Testis (tissue), 3 donors: Measurements from ENCODE around the gene RIMBP2. TPM values are rescaled to one million over a fixed set of nuclear protein-coding genes. Genes with fewer than 3 reads are reported as not detected.

Experiments
- DNase-seq: peaks from one replicate; pipeline ENCODE4 v3.0.0-alpha.2; 2019
- H3K27ac ChIP-seq, 2 donors: fragments of 200-600 bp; sonication (generic); one replicate each; pipeline ENCODE4 v1.5.1; 2019
- H3K27me3 ChIP-seq: fragments of 200-600 bp; sonication (generic); one replicate; pipeline ENCODE4 v1.5.1; 2019
- H3K36me3 ChIP-seq: fragments of 200-600 bp; sonication (generic); one replicate; pipeline ENCODE4 v1.5.1; 2017; ENCODE audit warnings: low read depth; ENCODE audit errors: missing control alignments
- H3K4me1 ChIP-seq: fragments of 200-600 bp; sonication (generic); one replicate; pipeline ENCODE4 v1.5.1; 2019
- H3K4me3 ChIP-seq, 2 donors: fragments of 200-600 bp; sonication (generic); one replicate each; pipeline ENCODE4 v1.5.1; 2017 to 2019
- H3K9me3 ChIP-seq: fragments of 200-600 bp; sonication (generic); one replicate; pipeline ENCODE4 v1.5.1; 2017
- CTCF ChIP-seq, 3 experiments: fragments of 450-650 bp in 2 of 3; fragments of 200-600 bp in 1 of 3; sonication (generic) in 1 of 3; IDR thresholded peaks; one replicate each; pipeline ENCODE4 v1.5.1; 2016 to 2019; ENCODE audit warnings: antibody characterized with exemption in 3 of 3, mild to moderate bottlenecking in 2 of 3, moderate library complexity in 1 of 3
- POLR2A ChIP-seq: fragments of 450-650 bp; IDR thresholded peaks from one replicate; pipeline ENCODE4 v1.6.1; 2017; ENCODE audit warnings: antibody characterized with exemption, mild to moderate bottlenecking, moderate library complexity
- WGBS, 2 donors: methylation state at CpG; one replicate each; pipeline ENCODE4 v1.1.5; 2018; 5-methylcytosine and 5-hydroxymethylcytosine counted together
- intact Hi-C: fragments of 100-400 bp; cut with DNase I; formaldehyde crosslinking; loops from one replicate; pipeline ENCODE4 v1.15.1; 2023; ENCODE audit warnings: low total_unique reads
- polyA plus RNA-seq: library from polyadenylated mRNA; stranded (reverse); fragments of 350-450 nt; fragmentation: Illumina TruSeq; extraction: RNeasy Lipid Tissue Mini Kit (QIAGEN cat#74804); gene quantifications from one replicate; pipeline ENCODE4 v1.2.3, GENCODE V29; 2014; ENCODE audit warnings: low read depth, low replicate concordance; ENCODE audit not compliant: insufficient read depth
- total RNA-seq, 2 donors: library from RNA; depleted of rRNA; stranded (reverse); fragments of >200 nt; gene quantifications; one replicate each; pipeline ENCODE4 v1.2.3, GENCODE V29; 2016

The RIMBP2 gene
- total and polyA plus RNA-seq, 3 donors from 2014 or later: 8.0 to 10.0 (median 8.7) TPM

- 91 to 94% methylated on average over 16 of the region's 16 CpGs for WGBS, 2 donors
- Histone ChIP-seq H3K27ac (no peak overlapping the region), H3K9me3 (no peaks in the 10 kb centered on the region), H3K27me3 (no peaks in the 10 kb centered on the region), H3K36me3 (no peaks in the 10 kb centered on the region), H3K4me1 (no peaks in the 10 kb centered on the region), H3K4me3 (no peak overlapping the region)
- no peak for TF ChIP-seq POLR2A
- intact Hi-C loops: no loop called here
- no peak for DNase-seq
Measured at GRCh38 chr12:130675121-130675520, 41.0 kb downstream of the RIMBP2 start.

- Histone ChIP-seq H3K27me3 (no peaks in the 10 kb centered on the region), H3K9me3 (no peaks in the 10 kb centered on the region), H3K36me3 (no peaks in the 10 kb centered on the region), H3K4me3 (no peak overlapping the region), H3K27ac (no peak overlapping the region), H3K4me1 (no peaks in the 10 kb centered on the region)
- intact Hi-C loops: no loop called here
- no peak for TF ChIP-seq POLR2A
- TF ChIP-seq CTCF (IDR thresholded peaks at IDR 0.05): no peak
- DNase-seq: no peak
- 87 to 91% methylated on average over 24 of the region's 24 CpGs for WGBS, 2 donors
Measured at GRCh38 chr12:130674676-130675075, 41.4 kb downstream of the RIMBP2 start.

GRCh38 chr12:130673036-130673705 is 42.9 kb downstream of the RIMBP2 start:
- H3K4me1 ChIP-seq: no peaks in the 10 kb centered on the region
- TF ChIP-seq POLR2A: no peak
- no peak for TF ChIP-seq CTCF (IDR thresholded peaks at IDR 0.05)
- no peaks in the 10 kb centered on the region for H3K9me3 ChIP-seq
- intact Hi-C loops: no loop called here
- WGBS, 2 donors: 69 to 81% methylated on average over 11 to 17 of the region's 17 CpGs
- H3K27ac ChIP-seq: no peak overlapping the region
- no peak for DNase-seq
- no peaks in the 10 kb centered on the region for H3K27me3 ChIP-seq
- no peaks in the 10 kb centered on the region for H3K36me3 ChIP-seq
- H3K4me3 ChIP-seq: no peak overlapping the region

GRCh38 chr12:130672089-130672820 is 43.8 kb downstream of the RIMBP2 start:
- H3K4me1 ChIP-seq: no peaks in the 10 kb centered on the region
- H3K36me3 ChIP-seq: no peaks in the 10 kb centered on the region
- no peaks in the 10 kb centered on the region for H3K9me3 ChIP-seq
- TF ChIP-seq CTCF (IDR thresholded peaks at IDR 0.05) (no peak), POLR2A (no peak)
- no peak for DNase-seq
- H3K4me3 ChIP-seq: no peak overlapping the region
- H3K27ac ChIP-seq: no peak overlapping the region
- intact Hi-C loops: no loop called here
- no peaks in the 10 kb centered on the region for H3K27me3 ChIP-seq
- WGBS, 2 donors: 65 to 77% methylated on average over 15 of the region's 15 CpGs

- 85 to 90% methylated on average over 5 of the region's 5 CpGs for WGBS, 2 donors
- no peaks in the 10 kb centered on the region for H3K27me3 ChIP-seq
- H3K36me3 ChIP-seq: no peaks in the 10 kb centered on the region
- no peaks in the 10 kb centered on the region for H3K4me1 ChIP-seq
- no peaks in the 10 kb centered on the region for H3K9me3 ChIP-seq
- H3K27ac ChIP-seq: no peak overlapping the region
- intact Hi-C loops: no loop called here
- no peak overlapping the region for H3K4me3 ChIP-seq
- DNase-seq: no peak
- no peak for TF ChIP-seq CTCF (IDR thresholded peaks at IDR 0.05)
- no peak for TF ChIP-seq POLR2A
Measured at GRCh38 chr12:130671556-130671955, 44.5 kb downstream of the RIMBP2 start.
